GM19239 (cell line): Measurements from ENCODE around the gene TBC1D12.
"Not testable (repeated sequence)": the region's sequence is repeated elsewhere in the genome, so short reads cannot be mapped to it uniquely, and the experiment has no call there.

Experiments
- DNase-seq: peaks from one replicate; pipeline ENCODE4 v3.0.0; 2011; ENCODE audit warnings: low spot score; ENCODE audit not compliant: insufficient read length
- FAIRE-seq: peaks from 2 replicates; lab custom pipeline; 2011; peaks lifted over from hg19 to GRCh38; lab: Jason Lieb, UNC

Gene TBC1D12

DNA sequence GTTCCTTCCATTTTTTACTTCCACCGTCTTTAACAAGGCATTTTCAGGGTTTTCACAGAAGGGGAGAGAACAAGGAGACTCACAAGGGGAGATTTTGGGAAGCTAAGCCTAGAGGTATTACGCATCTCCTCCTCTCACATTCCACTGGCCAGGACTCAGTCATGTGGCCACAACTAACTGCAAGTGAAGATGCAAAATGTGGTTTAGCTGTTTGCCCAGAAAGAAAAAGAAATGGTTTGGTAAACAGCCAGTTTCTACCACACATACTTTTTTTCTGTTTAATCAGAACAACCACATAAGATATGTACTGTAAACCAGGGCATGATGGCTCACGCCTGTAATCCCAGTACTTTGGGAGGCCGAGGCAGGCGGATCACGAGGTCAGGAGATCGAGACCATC is 121.8 kb downstream of the TBC1D12 start:
- no peak for DNase-seq
- FAIRE-seq: no peak

- no peak for DNase-seq
- FAIRE-seq: no peak
Observed at GRCh38 chr10:94524711-94525110, 122.4 kb downstream of the TBC1D12 start.

GRCh38 chr10:94531550-94531949 is 129.2 kb downstream of the TBC1D12 start:
- not testable (repeated sequence) for DNase-seq, FAIRE-seq

GRCh38 chr10:94533027-94533426 is 130.7 kb downstream of the TBC1D12 start:
- DNase-seq: no peak
- FAIRE-seq: no peak

DNA sequence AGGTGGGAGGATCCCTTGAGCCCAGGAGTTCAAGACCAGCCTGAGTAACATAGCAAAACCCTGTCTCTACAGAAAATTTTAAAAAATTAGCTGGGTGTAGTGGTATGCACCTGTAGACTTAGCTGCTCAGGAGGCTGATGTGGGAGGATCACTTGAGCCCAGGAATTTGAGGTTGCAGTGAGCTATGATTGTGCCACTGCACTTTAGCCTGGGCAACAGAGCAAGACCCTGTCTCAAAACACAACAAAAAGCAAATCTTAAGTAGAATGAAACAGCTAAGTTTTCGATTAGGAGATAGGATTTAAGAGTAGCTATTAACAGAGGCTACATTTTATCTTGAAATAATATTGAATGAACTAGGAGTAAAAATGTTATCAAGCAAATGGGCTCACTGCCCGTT is 139.9 kb downstream of the TBC1D12 start:
- FAIRE-seq, DNase-seq: not testable (repeated sequence)

DNA sequence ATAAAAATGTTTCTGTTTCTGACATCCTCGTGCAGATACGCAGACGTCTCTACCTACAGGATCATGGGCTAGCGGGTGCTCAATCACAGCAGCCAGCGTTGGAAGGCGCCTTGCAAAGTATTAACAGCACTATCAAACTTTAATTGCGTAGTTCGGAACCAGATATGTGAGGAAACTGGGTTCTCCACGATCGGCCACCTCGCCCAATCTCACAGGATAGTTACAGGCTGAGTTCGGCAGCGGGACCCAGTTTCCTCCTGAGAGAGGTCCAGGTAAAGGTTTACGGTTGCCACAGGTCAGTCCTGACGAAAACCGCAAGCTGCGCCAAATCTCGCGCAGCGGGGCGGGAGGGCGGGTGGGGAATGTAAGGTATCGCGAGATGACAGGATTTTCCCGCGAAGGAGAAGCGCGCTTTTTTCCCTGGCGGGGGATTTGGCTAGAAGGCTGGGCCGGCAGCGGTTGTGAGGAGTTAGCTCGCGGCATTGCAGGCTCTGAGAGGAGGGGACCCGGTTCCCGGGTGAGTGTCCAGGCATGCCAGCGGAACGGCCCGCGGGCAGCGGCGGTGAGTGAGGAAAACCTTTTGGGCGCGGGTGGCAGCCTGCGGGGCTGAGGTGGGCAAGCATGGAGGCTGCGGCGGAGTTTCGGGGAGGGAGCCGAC is 143.2 kb downstream of the TBC1D12 start, which contains the start of gene HELLS:
TSS of gene HELLS (plus strand) at position 398 of the 658 bp plus-strand sequence. CDS start at position 532, 134 bp downstream.
- FAIRE-seq: peak; percentile 92

DNA sequence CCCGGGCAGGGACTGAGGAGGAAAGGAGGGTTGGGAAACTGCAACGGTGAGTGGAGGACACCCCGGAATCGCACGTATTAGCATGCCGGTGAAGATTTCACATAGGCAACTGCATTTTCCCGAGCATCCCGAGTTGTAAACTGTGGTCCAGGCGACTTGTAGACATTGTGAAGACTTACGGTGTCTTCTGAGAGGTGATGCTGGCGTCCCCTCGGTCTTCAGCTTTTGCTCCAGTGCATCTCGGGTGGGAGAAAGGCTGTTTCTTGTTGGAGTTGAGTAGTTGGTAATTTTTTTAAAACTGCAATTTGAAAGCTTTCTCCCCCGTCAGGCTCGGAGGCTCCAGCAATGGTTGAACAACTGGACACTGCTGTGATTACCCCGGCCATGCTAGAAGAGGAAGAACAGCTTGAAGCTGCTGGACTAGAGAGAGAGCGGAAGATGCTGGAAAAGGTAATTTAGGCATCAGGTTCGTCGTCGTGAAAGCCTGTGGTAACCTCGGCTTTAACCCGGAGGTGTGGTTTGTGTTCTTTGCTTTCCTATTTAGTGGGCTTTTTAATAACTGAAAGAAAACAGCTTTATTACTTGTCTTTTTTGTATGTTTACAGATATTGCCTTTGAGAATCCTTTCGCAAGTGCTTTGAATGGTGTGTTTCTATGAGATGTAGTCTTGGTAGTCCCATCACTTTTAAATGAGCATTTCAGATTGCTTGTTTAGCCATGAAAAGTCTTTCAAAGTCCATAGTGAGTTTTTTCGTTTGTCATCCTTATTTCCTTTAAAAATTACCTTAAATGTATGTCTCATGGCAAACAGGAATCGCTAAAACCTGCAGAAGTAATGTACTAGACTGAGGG is 143.9 kb downstream of the TBC1D12 start:
- FAIRE-seq (peak; percentile 23), DNase-seq (no peak)

More for the DNA sequence above, 143.2 kb downstream of the TBC1D12 start, which contains the start of gene HELLS:
- DNase-seq: peak; percentile 58

DNA sequence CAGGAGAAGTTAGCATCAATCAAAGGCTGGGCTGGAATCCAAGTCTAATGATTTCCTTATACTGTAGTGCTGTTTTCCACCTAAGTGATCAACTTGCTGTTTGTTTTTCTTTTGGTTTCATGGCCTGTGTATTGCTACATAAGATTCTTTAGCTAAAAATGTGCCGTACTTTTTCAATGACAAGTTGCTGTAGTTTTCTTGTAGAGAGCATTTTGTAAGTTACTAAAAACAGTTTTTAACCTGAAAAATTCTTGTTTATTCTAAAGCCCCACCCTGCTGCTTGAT is 144.5 kb downstream of the TBC1D12 start:
- DNase-seq (no peak), FAIRE-seq (peak; percentile 76)

- DNase-seq (no peak), FAIRE-seq (no peak)
Observed at GRCh38 chr10:94549221-94549620, 146.9 kb downstream of the TBC1D12 start.

DNA sequence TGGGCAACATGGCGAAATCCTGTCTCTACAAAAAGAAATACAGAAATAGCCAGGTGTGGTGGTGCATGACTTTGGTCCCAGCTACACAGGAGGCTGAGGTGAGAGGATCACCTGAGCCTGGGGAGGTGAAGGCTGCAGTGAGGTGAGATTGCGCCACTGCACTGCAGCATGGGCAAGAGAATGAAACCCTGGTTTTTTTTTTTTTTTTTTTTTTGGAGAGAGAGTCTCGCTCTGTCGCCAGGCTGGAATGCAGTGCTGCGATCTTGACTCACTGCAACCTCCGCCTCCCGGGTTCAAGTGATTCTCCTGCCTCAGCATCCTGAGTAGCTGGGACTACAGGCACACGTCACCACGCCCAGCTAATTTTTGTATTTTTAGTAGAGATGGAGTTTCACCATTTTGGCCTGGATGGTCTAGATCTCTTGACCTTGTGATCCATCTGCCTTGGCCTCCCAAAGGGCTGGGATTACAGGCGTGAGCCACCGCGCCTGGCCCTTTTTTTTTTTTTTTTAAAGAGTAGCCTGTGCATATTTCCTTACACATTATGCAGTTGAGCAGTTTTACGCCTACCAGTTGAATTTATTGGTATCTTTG is 165.5 kb downstream of the TBC1D12 start:
- FAIRE-seq, DNase-seq: not testable (repeated sequence)

GRCh38 chr10:94571081-94571480 is 168.7 kb downstream of the TBC1D12 start:
- DNase-seq: no peak
- no peak for FAIRE-seq

GRCh38 chr10:94571528-94571927 is 169.2 kb downstream of the TBC1D12 start:
- DNase-seq (no peak), FAIRE-seq (no peak)

- FAIRE-seq: no peak
Observed at GRCh38 chr10:94578790-94579189, 176.4 kb downstream of the TBC1D12 start.

DNA sequence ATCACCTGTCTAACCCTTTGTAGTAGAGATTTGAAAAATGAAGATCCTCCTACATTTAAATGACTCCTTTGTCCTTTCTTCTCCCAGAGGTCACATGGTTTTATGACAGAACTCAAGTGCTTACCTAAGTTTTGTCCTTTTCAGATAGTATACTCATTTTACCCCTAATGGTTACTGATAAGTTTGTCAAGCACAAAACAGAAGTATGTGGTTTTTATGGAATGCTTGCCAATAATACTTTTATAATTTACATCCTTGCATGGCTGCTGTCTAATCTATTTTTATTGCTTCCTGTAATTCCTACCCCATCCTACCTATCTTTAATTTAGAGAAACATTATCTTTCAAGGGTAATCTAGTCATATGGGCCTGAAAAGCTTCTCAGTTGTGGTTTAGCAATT is 180.8 kb downstream of the TBC1D12 start:
- DNase-seq: no peak

More at GRCh38 chr10:94578790-94579189, 176.4 kb downstream of the TBC1D12 start:
- DNase-seq: no peak

More for the DNA sequence above, 180.8 kb downstream of the TBC1D12 start:
- FAIRE-seq: peak; percentile 49
